ENCODE results near the gene MRPL43. TPM values are rescaled to one million over a fixed set of nuclear protein-coding genes. Genes with fewer than 3 reads are reported as not detected.

The MRPL43 gene
- total and polyA plus RNA-seq, 2 donors (not counting 1 experiment from before 2014, with no cell fraction given), result 56.2 to 99.4 TPM

- Histone ChIP-seq H3K4me3 (ENCODE audit: control extremely low read depth in 1 of 5, extremely low read depth in 1 of 5, insufficient read depth in 1 of 5, low read depth in 2 of 5, low read length in 4 of 5) (no peak overlapping the region), H3K9ac (ENCODE audit: low read length) (no peak overlapping the region), H4K20me1 (ENCODE audit: control insufficient read depth, insufficient read depth, low read length, poor library complexity, severe bottlenecking) (no peaks in the 10 kb centered on the region), H3K79me2 (ENCODE audit: control insufficient read depth, insufficient read depth, low read length) (no peaks in the 10 kb centered on the region), H3K27ac (ENCODE audit: low read length in 2 of 2) (no peak overlapping the region), H3K4me2 (replicated peaks; ENCODE audit: low read depth, low read length, poor library complexity, severe bottlenecking) (no peak overlapping the region), H3K27me3 (replicated peaks in 1 of 4; ENCODE audit: control extremely low read depth in 1 of 4, control insufficient read depth in 3 of 4, insufficient read depth in 4 of 4, low read length in 3 of 4) (no peaks in the 10 kb centered on the region), H2AFZ (ENCODE audit: insufficient read depth, low read depth, low read length, poor library complexity, severe bottlenecking) (no peak overlapping the region), H3K9me3 (ENCODE audit: control extremely low read depth in 1 of 3, control insufficient read depth in 2 of 3, insufficient read depth in 1 of 3, low read length in 2 of 3) (no peaks in the 10 kb centered on the region), H3K36me3 (replicated peaks in 1 of 2; ENCODE audit: control extremely low read depth in 1 of 2, control insufficient read depth in 1 of 2, extremely low read depth in 1 of 2, insufficient read depth in 2 of 2, low read length in 1 of 2) (peaks cover 0 to 5% of the 10 kb centered on the region in 2 experiments), H3K4me1 (ENCODE audit: control insufficient read depth in 2 of 2, insufficient read depth in 2 of 2, low read length in 2 of 2) (peaks cover 13 to 17% of the 10 kb centered on the region in 2 donors)
- Mint-ChIP-seq H3K27me3 (no peaks in the 10 kb centered on the region), H3K4me3 (peak overlapping the region; percentile 63), H3K27ac (no peak overlapping the region), H3K9me3 (ENCODE audit: insufficient read depth) (no peaks in the 10 kb centered on the region), H3K4me1 (peaks cover 16% of the 10 kb centered on the region)
- DNase-seq, result no peak
- 87% methylated on average over 3 of the region's 4 CpGs for WGBS (ENCODE audit: insufficient coverage)
- TF ChIP-seq EZH2 (IDR thresholded peaks at IDR 0.05; ENCODE audit: borderline replicate concordance, insufficient read depth, low read depth, low read length, poor library complexity, severe bottlenecking) (no peak), CTCF (IDR thresholded peaks at IDR 0.05) (no peak)
- ChIA-PET CTCF (no interaction called here), POLR2A (no interaction called here)
- no peak for ATAC-seq (ENCODE audit: low read depth)
- intact Hi-C loops (cut with micrococcal nuclease), result loop anchor here (2.0 kb wide), 1 partner anchor 16 kb away; the partner anchor contains the start of genes MRPL43 and TWNK
Measured at GRCh38 chr10:100970914-100971811, 16.1 kb downstream of the MRPL43 start.

Data from B cell (primary cell).